Nucleus accumbens (tissue), 56 donors: ENCODE data around the gene POLR2C.

Experiments
- DNase-seq, 56 donors: peaks; one replicate each; lab custom pipeline; 2025; lab: John Stamatoyannopoulos, UW

POLR2C gene

GRCh38 chr16:57517397-57518367 is 55.2 kb downstream of the POLR2C start:
- DNase-seq: no peak

- DNase-seq: no peak
These were observed 56.0 kb downstream of the POLR2C start for GRCh38 chr16:57518520-57518919.

GRCh38 chr16:57518922-57519321 is 56.4 kb downstream of the POLR2C start:
- no peak for DNase-seq

- peak in 50 of 56 donors; percentile 9 to 88 (median 48) for DNase-seq
These were observed 57.4 kb downstream of the POLR2C start for GRCh38 chr16:57519796-57520360.
